Islet precursor cell (in vitro differentiated cells): ENCODE results near the gene RBM6.
A peak's percentile ranks its signal among the peaks of the same experiment; 100 is the strongest.

ENCODE experiments used
- DNase-seq: peaks from one replicate; pipeline ENCODE4 v3.0.0-alpha.2; 2018

The RBM6 gene

GRCh38 chr3:49939858-49940666, at the start of gene RBM6:
TSS of gene RBM6 (plus strand) at chr3:49940150. CDS start at chr3:49962642, 22,492 bp downstream.
- peak; percentile 99 for DNase-seq

GRCh38 chr3:49895791-49896190, 44.2 kb upstream of the RBM6 start:
- no peak for DNase-seq

- no peak for DNase-seq
These were observed 43.6 kb upstream of the RBM6 start for GRCh38 chr3:49896345-49896744.

GRCh38 chr3:49898991-49899390, 41.0 kb upstream of the RBM6 start:
- DNase-seq = no peak

- DNase-seq = no peak
These were observed 40.1 kb upstream of the RBM6 start for GRCh38 chr3:49899815-49900214.

- DNase-seq = peak; percentile 54
These were observed 39.3 kb upstream of the RBM6 start for GRCh38 chr3:49900491-49901153.

GRCh38 chr3:49901366-49902339, 38.3 kb upstream of the RBM6 start:
- no peak for DNase-seq

GRCh38 chr3:49902511-49903345, 37.2 kb upstream of the RBM6 start:
- DNase-seq = peak; percentile 50

GRCh38 chr3:49903451-49904424, 36.2 kb upstream of the RBM6 start, which contains the start of gene MST1R:
TSS of gene MST1R (minus strand) at chr3:49903873. CDS start at chr3:49903609, 264 bp downstream.
- peak; percentile 93 for DNase-seq

GRCh38 chr3:49904448-49904847, 35.5 kb upstream of the RBM6 start:
- peak; percentile 48 for DNase-seq

- DNase-seq = peak; percentile 65
These were observed 33.7 kb upstream of the RBM6 start for GRCh38 chr3:49906073-49906743.

- DNase-seq = no peak
These were observed 31.4 kb upstream of the RBM6 start for GRCh38 chr3:49908373-49909199.

GRCh38 chr3:49910409-49911123, 29.4 kb upstream of the RBM6 start:
- DNase-seq = peak; percentile 76

- no peak for DNase-seq
These were observed 28.9 kb upstream of the RBM6 start for GRCh38 chr3:49911124-49911420.

GRCh38 chr3:49911611-49912010, 28.3 kb upstream of the RBM6 start:
- DNase-seq = no peak

GRCh38 chr3:49912881-49913281, 27.1 kb upstream of the RBM6 start:
- peak; percentile 50 for DNase-seq

GRCh38 chr3:49914906-49915305, 25.0 kb upstream of the RBM6 start:
- no peak for DNase-seq

- DNase-seq = no peak
These were observed 23.3 kb upstream of the RBM6 start for GRCh38 chr3:49916686-49917085.
